Fibroblast of skin of abdomen (primary cell): ENCODE measurements around the gene EDARADD.
A peak's percentile ranks its signal among the peaks of the same experiment; 100 is the strongest.

ENCODE experiments used
- DNase-seq: peaks from one replicate; pipeline ENCODE4 v3.0.0-alpha.2; 2013

Gene EDARADD

DNA sequence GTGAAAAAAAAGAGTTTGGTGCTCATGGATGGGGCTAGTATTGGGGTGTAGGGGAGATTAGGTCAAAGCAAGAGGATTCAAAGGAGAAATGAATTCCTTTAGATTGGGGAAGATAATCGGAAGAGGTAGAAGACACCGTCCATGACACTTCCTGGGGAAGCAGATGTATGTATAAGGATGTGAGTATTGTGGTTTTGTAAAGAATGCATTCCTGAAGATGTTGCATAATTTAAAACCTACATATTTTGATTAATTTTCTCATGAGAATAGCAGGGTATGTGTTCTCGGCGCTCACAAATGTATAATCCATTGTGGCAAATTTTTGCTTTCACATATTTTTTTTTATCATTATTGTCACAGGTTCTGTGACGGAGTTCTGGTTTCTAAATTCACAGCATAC is 124.2 kb downstream of the EDARADD start:
- DNase-seq: peak; percentile 48

DNA sequence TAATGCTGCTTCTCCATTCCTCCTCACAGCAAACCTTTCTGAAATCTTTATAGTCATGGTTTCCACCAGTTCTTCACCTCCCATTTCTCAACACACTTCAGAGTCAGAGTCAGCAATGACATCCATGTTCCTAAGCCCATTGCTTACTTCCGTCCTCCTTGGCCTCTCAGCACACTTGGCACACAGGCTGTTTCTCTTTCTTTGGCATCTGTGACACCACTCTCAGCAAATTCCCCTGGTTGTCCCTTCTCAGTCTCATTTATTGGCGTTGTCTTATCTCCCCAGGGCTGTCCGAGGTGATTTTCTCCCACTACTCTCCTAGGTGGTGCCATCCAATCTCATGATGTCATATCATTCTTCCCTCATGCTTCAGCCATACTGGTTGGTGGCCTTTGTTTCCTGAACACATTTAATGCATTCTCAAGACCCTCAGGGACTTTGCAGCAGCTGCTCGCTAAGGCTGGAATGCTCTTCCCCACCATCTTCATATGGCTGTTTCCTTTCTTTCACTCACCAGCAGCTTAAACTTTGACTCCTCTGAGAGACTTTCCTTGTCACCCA is 126.4 kb downstream of the EDARADD start:
- no peak for DNase-seq

DNA sequence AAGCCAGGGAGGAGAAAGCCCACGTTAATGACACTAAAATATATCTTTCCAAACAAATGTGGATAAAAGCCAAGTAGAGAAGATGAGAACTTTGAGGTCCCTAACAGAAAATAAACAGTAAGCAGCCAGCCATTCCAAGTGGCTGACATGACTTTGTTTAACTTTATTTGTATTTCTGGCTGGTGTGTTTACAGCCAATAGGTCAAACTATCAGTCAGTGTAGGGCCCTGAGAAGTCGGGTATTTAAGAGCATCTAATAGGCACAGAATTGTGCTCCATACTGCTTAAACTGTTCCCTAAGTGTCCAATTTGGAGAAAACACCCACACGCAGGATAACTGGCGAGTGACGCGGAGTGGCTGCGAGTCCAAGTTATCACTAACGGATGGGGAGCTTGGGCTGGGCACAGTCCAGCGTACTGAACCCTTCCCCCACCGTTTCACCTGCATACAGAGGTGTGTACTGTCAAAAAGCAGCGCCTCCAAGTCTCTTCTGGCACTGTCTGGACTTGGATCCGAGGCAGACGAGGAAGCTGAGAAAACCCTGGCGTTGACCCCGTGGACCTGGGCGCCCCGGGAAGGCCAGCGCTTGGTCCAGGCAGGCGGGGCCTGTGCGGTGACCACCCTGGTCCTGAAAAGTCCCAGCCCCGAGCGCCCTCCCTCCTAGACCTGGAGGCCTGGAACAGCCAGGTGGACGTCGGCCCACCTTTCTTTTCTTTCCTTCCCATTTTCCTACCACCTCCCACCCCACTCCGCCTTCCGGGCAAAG is 129.0 kb downstream of the EDARADD start:
- DNase-seq: no peak

DNA sequence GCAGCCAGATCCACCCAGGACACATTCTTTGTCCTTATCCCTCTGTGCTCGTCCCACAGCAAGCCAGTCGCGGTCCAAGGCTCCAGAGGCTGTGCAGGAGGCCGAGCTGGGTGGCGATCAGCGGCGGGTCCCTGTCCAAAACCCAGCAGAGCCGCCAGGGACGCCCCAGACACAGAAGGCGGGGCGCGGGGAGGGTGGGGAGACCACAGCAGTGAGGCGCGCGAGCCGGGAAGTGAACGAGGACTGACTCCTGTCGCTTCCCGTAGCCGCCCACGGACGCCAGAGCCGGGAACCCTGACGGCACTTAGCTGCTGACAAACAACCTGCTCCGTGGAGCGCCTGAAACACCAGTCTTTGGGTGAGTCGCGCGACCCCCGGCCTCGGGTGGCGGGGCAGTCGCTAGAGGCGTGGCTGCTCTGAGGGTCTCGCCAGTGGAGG is 129.6 kb downstream of the EDARADD start, which contains the start of gene LGALS8:
LGALS8 (plus strand) TSS at position 279 of the 438 bp plus-strand sequence. CDS start 2,089 bp downstream, outside the sequence.
- peak; percentile 83 for DNase-seq

DNA sequence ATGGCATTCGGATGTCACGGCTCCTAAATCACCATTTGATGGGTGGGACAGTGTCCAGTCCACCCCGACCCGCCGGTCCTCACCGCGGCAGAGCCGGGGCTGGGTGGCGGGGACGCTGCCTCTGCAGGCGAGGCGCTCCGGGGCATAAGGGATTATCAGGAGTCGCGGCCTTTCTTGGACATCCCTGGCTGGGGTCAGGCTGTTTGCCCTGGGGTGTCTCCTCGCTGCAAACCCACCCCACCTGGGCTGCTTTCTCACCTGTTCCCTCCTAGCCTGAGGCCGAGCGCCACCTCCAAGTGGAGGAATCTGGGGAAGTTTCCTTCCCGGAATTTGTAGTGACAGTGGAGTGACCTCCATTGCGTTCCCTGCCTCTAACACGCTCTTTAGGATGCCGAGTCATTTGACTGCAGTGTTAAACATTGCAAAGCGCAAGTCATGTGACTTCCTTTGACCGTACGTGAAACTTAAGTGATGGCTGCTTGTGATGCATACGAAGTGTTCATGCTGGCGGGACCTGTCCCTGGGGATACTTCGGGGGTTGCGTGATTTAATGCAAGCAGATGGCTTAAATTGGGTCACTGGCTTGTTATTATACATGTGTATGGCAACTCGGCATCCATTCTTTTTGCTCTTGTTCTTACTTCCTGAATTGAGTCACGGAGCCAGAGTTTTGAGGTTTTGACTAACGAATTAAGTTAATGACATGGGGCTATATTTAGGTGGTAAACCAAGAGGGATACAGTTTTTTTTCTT is 130.2 kb downstream of the EDARADD start:
- peak; percentile 84 for DNase-seq

DNA sequence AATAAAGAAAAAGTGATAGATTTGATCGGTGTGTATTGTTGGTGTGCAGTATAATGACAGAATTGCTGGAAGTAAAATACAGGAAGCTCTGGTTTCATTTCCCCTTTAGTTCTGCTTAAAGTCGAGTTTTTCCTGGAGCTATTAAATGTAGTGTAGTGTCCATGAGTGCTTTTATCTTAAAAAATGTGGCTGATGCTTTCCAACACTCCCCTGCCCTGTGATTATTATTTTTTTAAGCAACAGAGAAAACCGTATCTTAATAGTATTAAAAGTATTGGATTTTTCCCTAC is 130.8 kb downstream of the EDARADD start:
- DNase-seq: no peak

DNA sequence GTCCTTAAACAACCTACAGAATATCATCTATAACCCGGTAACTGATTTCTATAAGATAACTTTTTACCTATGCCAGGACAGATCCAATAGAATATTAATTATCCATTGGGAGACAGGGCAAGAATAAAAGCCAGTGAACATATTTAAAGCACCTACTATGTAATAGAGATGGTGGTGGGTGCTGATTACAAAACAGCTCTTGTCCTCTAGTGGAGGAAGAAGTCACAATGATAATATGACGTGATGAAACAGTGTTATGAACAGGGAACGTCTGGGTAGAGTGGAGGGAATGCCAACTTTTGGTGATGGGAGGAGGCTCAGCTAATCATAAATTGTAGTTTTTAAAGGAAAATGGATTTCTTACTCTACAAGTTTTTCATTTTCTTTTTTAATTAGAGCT is 132.0 kb downstream of the EDARADD start:
- DNase-seq: no peak

DNA sequence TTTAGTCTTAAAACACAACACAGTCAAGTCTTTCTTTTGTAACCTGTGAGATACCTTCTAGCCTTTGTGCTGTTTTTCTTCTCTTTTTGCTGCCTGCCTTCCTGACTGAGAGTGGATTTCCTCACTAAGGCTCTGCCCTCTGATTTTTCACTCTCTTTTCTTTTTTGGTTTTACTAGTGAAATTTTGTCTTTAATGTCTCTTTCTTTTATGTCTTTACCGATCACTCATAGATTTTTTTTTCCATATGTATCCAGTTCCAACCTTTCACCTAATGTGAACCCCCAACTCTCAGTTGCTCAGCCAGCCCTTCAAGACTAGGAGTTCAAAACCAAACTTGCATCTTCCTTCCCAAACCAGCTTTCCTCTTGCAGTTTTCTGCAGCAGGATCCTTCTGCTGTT is 136.2 kb downstream of the EDARADD start:
- no peak for DNase-seq

DNA sequence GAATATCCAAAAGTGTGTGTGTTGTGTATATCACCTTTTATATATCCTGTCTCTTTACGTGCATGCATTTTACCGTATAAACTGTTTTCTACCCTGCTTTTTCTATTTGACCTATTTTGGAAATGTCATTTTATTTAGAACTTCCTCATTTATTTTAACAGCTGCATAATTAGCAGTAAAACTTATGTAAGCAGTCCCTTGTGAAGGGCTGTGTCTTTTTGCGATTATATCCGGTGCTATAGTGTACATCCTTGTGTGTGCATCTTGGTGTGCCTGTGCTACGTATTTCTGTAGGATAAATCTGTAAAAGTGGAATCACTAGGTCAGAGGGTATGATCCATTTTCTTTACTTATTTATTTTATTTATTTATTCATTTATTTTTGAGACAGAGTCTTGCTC is 136.9 kb downstream of the EDARADD start:
- DNase-seq: no peak

DNA sequence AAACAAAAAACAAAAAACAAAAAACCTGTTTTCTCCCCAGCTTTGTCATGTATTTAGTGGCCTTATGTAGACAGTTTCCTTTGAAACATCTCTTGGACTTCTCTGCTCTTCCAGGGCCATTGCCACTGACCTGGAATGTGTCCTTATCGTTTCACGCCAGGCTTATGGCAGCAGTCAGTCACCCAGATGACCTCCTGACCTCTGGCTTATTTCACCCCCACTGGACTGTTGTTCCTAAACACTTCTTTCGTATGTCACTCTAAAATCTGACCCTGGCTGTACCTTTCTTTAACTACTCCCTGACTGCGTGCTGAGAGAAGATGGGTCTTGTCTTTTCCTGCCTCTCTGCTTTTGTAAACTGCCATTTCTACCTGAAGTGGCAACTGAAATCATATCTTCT is 138.8 kb downstream of the EDARADD start:
- DNase-seq: no peak

DNA sequence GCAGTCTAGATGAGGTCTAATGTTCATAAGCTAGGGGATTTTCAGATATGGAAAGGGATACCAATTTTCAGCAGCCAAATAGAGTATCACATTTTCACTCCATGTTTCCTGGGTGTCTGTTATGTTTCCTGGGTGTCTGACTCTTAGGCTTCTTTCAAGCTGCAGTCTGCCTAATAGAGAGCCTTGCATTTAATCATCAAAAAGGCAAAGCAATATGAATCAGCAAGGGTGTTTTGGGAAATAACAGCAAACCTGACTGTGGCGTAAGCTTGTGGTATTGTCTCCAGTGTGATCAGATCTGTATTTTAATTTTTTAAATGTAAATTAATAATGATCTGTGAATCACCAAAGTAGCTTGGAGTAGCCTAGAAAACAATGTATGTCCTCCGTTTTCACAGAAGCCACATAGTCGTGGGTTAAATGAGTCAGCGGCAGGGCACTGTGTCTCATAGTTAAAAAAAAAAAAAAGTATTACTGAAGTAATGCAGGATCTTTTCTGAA is 140.1 kb downstream of the EDARADD start:
- DNase-seq: peak; percentile 74
